Measurements from ENCODE around the gene RWDD3. TPM values are rescaled to one million over a fixed set of nuclear protein-coding genes. Genes with fewer than 3 reads are reported as not detected.

RWDD3 gene
- total RNA-seq, 4 donors from 2014 or later = 2.4 to 22.8 (median 15.1) TPM

DNA sequence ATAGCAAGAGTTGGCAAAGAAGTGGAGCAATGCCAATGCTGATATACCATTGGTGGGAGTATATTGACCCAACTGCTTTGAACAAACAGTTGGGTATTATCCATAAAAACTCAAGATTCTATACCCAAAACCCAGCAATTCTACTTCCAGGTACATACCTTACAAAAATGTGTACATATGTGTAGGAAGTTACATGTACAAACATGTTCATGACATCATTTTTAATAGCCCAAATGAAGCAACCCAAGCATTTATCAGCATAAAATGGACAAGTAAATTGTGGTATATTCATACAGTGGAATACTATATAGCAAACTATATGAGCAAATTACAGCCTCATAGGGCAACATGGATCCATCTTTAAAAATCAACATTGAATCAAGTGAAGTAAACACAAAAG is 20.9 kb downstream of the RWDD3 start:
- no peaks in the 10 kb centered on the region for H3K9me3 ChIP-seq
- no peak overlapping the region for H3K4me3 ChIP-seq
- in situ Hi-C loops (cut with MboI; ENCODE audit: low pct_ligation_motif_present in 1 of 4, low pct_unique_long_range_greater_than_20kb in 1 of 4, low sequenced_read_pairs in 3 of 4) = no loop called here
- DNase-seq = no peak
- H3K36me3 ChIP-seq = no peaks in the 10 kb centered on the region
- intact Hi-C loops (cut with DNase I; ENCODE audit: low total_unique reads) = no loop called here
- TF ChIP-seq POLR2A (IDR thresholded peaks at IDR 0.05) = no peak
- no peak for TF ChIP-seq POLR2AphosphoS5 (IDR thresholded peaks at IDR 0.05)
- TF ChIP-seq EP300 (IDR thresholded peaks at IDR 0.05; ENCODE audit: low read depth) = no peak
- TF ChIP-seq, protein P1, sequence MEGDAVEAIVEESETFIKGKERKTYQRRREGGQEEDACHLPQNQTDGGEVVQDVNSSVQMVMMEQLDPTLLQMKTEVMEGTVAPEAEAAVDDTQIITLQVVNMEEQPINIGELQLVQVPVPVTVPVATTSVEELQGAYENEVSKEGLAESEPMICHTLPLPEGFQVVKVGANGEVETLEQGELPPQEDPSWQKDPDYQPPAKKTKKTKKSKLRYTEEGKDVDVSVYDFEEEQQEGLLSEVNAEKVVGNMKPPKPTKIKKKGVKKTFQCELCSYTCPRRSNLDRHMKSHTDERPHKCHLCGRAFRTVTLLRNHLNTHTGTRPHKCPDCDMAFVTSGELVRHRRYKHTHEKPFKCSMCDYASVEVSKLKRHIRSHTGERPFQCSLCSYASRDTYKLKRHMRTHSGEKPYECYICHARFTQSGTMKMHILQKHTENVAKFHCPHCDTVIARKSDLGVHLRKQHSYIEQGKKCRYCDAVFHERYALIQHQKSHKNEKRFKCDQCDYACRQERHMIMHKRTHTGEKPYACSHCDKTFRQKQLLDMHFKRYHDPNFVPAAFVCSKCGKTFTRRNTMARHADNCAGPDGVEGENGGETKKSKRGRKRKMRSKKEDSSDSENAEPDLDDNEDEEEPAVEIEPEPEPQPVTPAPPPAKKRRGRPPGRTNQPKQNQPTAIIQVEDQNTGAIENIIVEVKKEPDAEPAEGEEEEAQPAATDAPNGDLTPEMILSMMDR (IDR thresholded peaks at IDR 0.05) = no peak
- H3K27ac ChIP-seq = no peak overlapping the region
- no peaks in the 10 kb centered on the region for H3K27me3 ChIP-seq
- H3K4me1 ChIP-seq = no peaks in the 10 kb centered on the region

DNA sequence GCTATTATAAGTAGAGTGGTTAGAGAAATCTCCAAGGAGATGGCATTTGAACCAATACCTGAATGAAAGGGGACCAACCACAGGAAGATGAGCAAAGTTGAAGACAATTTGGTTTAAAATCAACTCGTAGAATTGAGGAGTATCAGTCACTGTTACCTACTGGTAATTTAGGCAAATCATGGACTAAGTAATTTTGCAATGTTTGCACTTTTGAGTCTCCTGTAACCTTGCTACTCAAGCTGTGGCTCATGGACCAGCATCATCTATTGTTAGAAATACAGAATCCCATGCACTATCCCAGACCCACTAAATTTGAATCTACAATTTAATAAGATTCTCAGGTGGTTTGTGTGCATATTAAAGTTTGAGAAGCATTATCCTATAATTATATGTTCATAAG is 21.8 kb downstream of the RWDD3 start:
- H3K9me3 ChIP-seq = no peaks in the 10 kb centered on the region
- no peak for DNase-seq

DNA sequence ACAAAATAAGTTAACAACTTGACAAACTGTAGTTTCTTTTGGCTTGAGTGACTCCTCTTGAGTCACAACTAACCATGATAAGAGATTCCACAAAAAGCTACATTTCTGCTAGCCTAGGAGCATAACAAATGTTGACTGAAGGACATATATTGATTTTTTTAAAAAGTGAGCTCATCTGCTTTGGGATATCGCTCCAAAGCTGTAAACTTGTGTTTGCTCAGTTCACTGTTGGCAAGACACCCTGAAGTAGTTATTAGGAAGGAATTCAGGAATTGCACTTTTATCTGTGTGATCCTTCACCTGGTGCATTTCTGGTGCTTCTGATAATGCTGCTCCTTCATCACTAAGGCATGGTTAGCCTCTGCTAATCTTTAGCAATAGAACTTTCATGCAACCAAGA is 23.7 kb downstream of the RWDD3 start:
- no peak for TF ChIP-seq POLR2A (IDR thresholded peaks at IDR 0.05)
- no peaks in the 10 kb centered on the region for H3K9me3 ChIP-seq
- H3K36me3 ChIP-seq = no peaks in the 10 kb centered on the region
- 72 to 83% methylated on average over 1 of the region's 1 CpG for WGBS, 2 donors (ENCODE audit: low coverage in 1 of 2)
- in situ Hi-C loops (cut with MboI; ENCODE audit: low pct_ligation_motif_present in 1 of 4, low pct_unique_long_range_greater_than_20kb in 1 of 4, low sequenced_read_pairs in 3 of 4) = no loop called here
- DNase-seq = no peak
- intact Hi-C loops (cut with DNase I; ENCODE audit: low total_unique reads) = no loop called here
- H3K4me3 ChIP-seq = no peak overlapping the region
- H3K27ac ChIP-seq = no peak overlapping the region
- no peaks in the 10 kb centered on the region for H3K4me1 ChIP-seq
- no peaks in the 10 kb centered on the region for H3K27me3 ChIP-seq

More for the DNA sequence above, 21.8 kb downstream of the RWDD3 start:
- WGBS, 2 donors (ENCODE audit: low coverage in 1 of 2) = 71 to 89% methylated on average over 1 of the region's 1 CpG
- intact Hi-C loops (cut with DNase I; ENCODE audit: low total_unique reads) (no loop called here), in situ Hi-C loops (cut with MboI; ENCODE audit: low pct_ligation_motif_present in 1 of 4, low pct_unique_long_range_greater_than_20kb in 1 of 4, low sequenced_read_pairs in 3 of 4) (no loop called here)
- H3K27me3 ChIP-seq = no peaks in the 10 kb centered on the region
- H3K4me3 ChIP-seq = no peak overlapping the region
- no peaks in the 10 kb centered on the region for H3K36me3 ChIP-seq
- TF ChIP-seq EP300 (IDR thresholded peaks at IDR 0.05; ENCODE audit: low read depth) (no peak), POLR2AphosphoS5 (IDR thresholded peaks at IDR 0.05) (no peak), POLR2A (IDR thresholded peaks at IDR 0.05) (no peak)
- TF ChIP-seq, protein P1 (IDR thresholded peaks at IDR 0.05) = no peak
- H3K4me1 ChIP-seq = no peaks in the 10 kb centered on the region
- H3K27ac ChIP-seq = no peak overlapping the region

DNA sequence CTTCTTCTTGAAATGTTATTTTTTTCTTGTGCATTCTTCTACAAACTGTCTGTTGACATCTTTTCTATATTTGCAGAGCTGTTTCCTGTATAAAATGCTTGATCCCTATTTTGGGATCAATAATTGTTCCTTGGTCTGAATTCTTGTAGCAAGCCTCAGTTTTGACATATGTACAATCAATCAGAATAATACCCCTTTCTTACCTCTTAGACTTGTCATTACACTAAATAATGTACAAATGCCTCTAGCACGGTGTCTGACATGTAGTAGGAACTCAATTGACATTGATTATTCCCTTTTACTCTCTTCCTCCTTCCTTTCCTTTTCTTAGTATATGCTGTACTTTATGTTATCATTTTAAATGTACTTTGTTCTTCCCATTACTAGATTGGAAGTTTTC is 25.2 kb downstream of the RWDD3 start:
- H3K4me3 ChIP-seq = no peak overlapping the region
- in situ Hi-C loops (cut with MboI; ENCODE audit: low pct_ligation_motif_present in 1 of 4, low pct_unique_long_range_greater_than_20kb in 1 of 4, low sequenced_read_pairs in 3 of 4) = no loop called here
- 81 to 92% methylated on average over 1 of the region's 1 CpG for WGBS, 2 donors (ENCODE audit: low coverage in 1 of 2)
- no peaks in the 10 kb centered on the region for H3K36me3 ChIP-seq
- intact Hi-C loops (cut with DNase I; ENCODE audit: low total_unique reads) = no loop called here
- TF ChIP-seq, protein P1 (IDR thresholded peaks at IDR 0.05) = no peak
- H3K27ac ChIP-seq = no peak overlapping the region
- DNase-seq = no peak
- H3K4me1 ChIP-seq = no peaks in the 10 kb centered on the region
- H3K9me3 ChIP-seq = no peaks in the 10 kb centered on the region
- H3K27me3 ChIP-seq = no peaks in the 10 kb centered on the region

DNA sequence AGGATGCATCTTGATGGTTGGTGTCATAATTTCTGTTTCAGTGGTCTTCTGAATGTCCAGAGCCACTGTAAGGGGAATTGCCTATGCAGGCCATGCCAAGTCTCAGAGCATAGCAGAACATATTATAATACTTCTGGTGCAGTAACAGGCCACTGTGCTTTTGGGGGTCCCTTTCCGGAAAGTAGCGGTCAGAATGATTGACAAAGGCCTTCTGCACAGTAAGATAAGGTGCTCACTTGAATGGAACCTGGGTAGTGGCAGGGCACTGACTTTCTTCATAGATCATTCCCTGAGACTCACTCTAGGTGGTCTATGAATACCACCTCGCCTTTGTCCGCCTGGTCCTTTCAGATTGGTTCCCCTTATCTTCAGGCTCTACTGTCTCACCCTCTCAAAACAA is 28.9 kb downstream of the RWDD3 start:
- H3K27me3 ChIP-seq = no peaks in the 10 kb centered on the region
- H3K4me3 ChIP-seq = no peak overlapping the region
- no peaks in the 10 kb centered on the region for H3K4me1 ChIP-seq
- WGBS, 2 donors (ENCODE audit: low coverage in 1 of 2) = 90% methylated on average over 4 of the region's 4 CpGs; no CpG with 5 or more reads in 1 of the 2 donors
- intact Hi-C loops (cut with DNase I; ENCODE audit: low total_unique reads) = no loop called here
- H3K36me3 ChIP-seq = no peaks in the 10 kb centered on the region
- DNase-seq = no peak
- no peak overlapping the region for H3K27ac ChIP-seq
- in situ Hi-C loops (cut with MboI; ENCODE audit: low pct_ligation_motif_present in 1 of 4, low pct_unique_long_range_greater_than_20kb in 1 of 4, low sequenced_read_pairs in 3 of 4) = no loop called here
- no peaks in the 10 kb centered on the region for H3K9me3 ChIP-seq
- no peak for TF ChIP-seq POLR2A (IDR thresholded peaks at IDR 0.05)
- TF ChIP-seq, protein P1 (IDR thresholded peaks at IDR 0.05) = no peak
- no peak for TF ChIP-seq EP300 (IDR thresholded peaks at IDR 0.05; ENCODE audit: low read depth)
- TF ChIP-seq POLR2AphosphoS5 (IDR thresholded peaks at IDR 0.05) = no peak
